HG02884 (cell line): ENCODE data around the gene HIVEP1.
"Not testable (repeated sequence)": the region's sequence is repeated elsewhere in the genome, so short reads cannot be mapped to it uniquely, and the experiment has no call there.

Experiments
- ATAC-seq: cut with Tn5 transposase; IDR thresholded peaks from one replicate; pipeline ENCODE4 v1.9.1; 2021; ENCODE audit warnings: mild to moderate bottlenecking, moderate library complexity; ENCODE audit not compliant: unreplicated experiment

The HIVEP1 gene

GRCh38 chr6:12151433-12151820 lies 139.3 kb downstream of the HIVEP1 start:
- no peak for ATAC-seq

- ATAC-seq = no peak
Observed at GRCh38 chr6:12152023-12152970, 140.2 kb downstream of the HIVEP1 start.

- ATAC-seq = not testable (repeated sequence)
Observed at GRCh38 chr6:12155769-12156168, 143.7 kb downstream of the HIVEP1 start.

GRCh38 chr6:12158686-12159415 lies 146.7 kb downstream of the HIVEP1 start:
- ATAC-seq = no peak

- no peak for ATAC-seq
Observed at GRCh38 chr6:12160326-12160725, 148.2 kb downstream of the HIVEP1 start.

GRCh38 chr6:12162213-12162612 lies 150.1 kb downstream of the HIVEP1 start:
- no peak for ATAC-seq

- ATAC-seq = peak; percentile 55
Observed at GRCh38 chr6:12163149-12163548, 151.0 kb downstream of the HIVEP1 start.

GRCh38 chr6:12163744-12164507 lies 151.8 kb downstream of the HIVEP1 start:
- no peak for ATAC-seq

- ATAC-seq = no peak
Observed at GRCh38 chr6:12164508-12164770, 152.3 kb downstream of the HIVEP1 start.

GRCh38 chr6:12165297-12165696 lies 153.2 kb downstream of the HIVEP1 start:
- ATAC-seq = no peak

GRCh38 chr6:12165722-12166280 lies 153.7 kb downstream of the HIVEP1 start:
- ATAC-seq = no peak

GRCh38 chr6:12169377-12169776 lies 157.3 kb downstream of the HIVEP1 start:
- no peak for ATAC-seq

GRCh38 chr6:12170351-12171092 lies 158.4 kb downstream of the HIVEP1 start:
- no peak for ATAC-seq

GRCh38 chr6:12171717-12172116 lies 159.6 kb downstream of the HIVEP1 start:
- ATAC-seq = no peak

GRCh38 chr6:12172572-12172971 lies 160.5 kb downstream of the HIVEP1 start:
- ATAC-seq = no peak

- ATAC-seq = no peak
Observed at GRCh38 chr6:12173181-12173580, 161.1 kb downstream of the HIVEP1 start.

GRCh38 chr6:12173661-12174060 lies 161.5 kb downstream of the HIVEP1 start:
- ATAC-seq = no peak

GRCh38 chr6:12174878-12175277 lies 162.8 kb downstream of the HIVEP1 start:
- ATAC-seq = no peak

- no peak for ATAC-seq
Observed at GRCh38 chr6:12175626-12176025, 163.5 kb downstream of the HIVEP1 start.

- not testable (repeated sequence) for ATAC-seq
Observed at GRCh38 chr6:12176782-12177181, 164.7 kb downstream of the HIVEP1 start.
